Measurements from ENCODE around the gene EGFL7. TPM values are rescaled to one million over a fixed set of nuclear protein-coding genes. Genes with fewer than 3 reads are reported as not detected.

Gene EGFL7
- total and polyA plus RNA-seq, 10 of the 15 experiments (the other 5 are each of a cell fraction or from before 2014, with no cell fraction given), result 0.06 to 0.46 (median 0.19) TPM; not detected in 5

GRCh38 chr9:136622538-136622948 is 40.2 kb upstream of the EGFL7 start:
- in situ Hi-C loops (cut with MboI) (no loop called here), intact Hi-C loops (cut with micrococcal nuclease; ENCODE audit: unreplicated experiment) (no loop called here)
- no peak overlapping the region for H3K4me3 ChIP-seq
- no peaks in the 10 kb centered on the region for H3K79me2 ChIP-seq (ENCODE audit: control insufficient read depth, insufficient read depth, low read length)
- H3K36me3 ChIP-seq (ENCODE audit: control insufficient read depth in 2 of 2, insufficient read depth in 2 of 2, low read length in 1 of 2), result no peaks in the 10 kb centered on the region
- DNase-seq (ENCODE audit: low read depth, low spot score) (no peak), FAIRE-seq (no peak), ATAC-seq (no peak)
- SMC1A ChIA-PET (ENCODE audit: uncharacterized antibody, unreplicated experiment), result interaction anchor here (3.8 kb wide), 1 partner anchor 135 kb away, joined by 60 read pairs; no protein-coding TSS in a partner anchor
- peaks cover 22% of the 10 kb centered on the region for H3K4me1 ChIP-seq (ENCODE audit: control insufficient read depth, insufficient read depth, low read length)
- RAD21 ChIA-PET (ENCODE audit: unreplicated experiment), result no interaction called here
- WGBS (ENCODE audit: insufficient coverage, insufficient replicate concordance, low lambda C conversion rate, missing lambda C conversion rate), result 43% methylated on average over 16 of the region's 16 CpGs
- no peak overlapping the region for H3K27ac ChIP-seq (ENCODE audit: control insufficient read depth, insufficient read depth)
- TF ChIP-seq SPI1 (IDR thresholded peaks at IDR 0.05; ENCODE audit: borderline replicate concordance, insufficient read depth, low read depth, low read length), result no peak
- no peak for TF ChIP-seq TBL1XR1 (IDR thresholded peaks at IDR 0.05; ENCODE audit: low read depth, low read length)
- no peak for TF ChIP-seq CEBPZ (IDR thresholded peaks at IDR 0.05; ENCODE audit: low read depth, low read length)
- TF ChIP-seq TAF1 (IDR thresholded peaks at IDR 0.05; ENCODE audit: borderline replicate concordance, low read depth, low read length), result no peak
- no peak for TF ChIP-seq USF1 (IDR thresholded peaks at IDR 0.05; ENCODE audit: borderline replicate concordance, extremely low read length, insufficient read depth, low read depth, low read length)
- TF ChIP-seq JUNB (IDR thresholded peaks at IDR 0.05), result no peak
- no peak for TF ChIP-seq STAT3 (IDR thresholded peaks at IDR 0.05; ENCODE audit: low read depth, low read length)
- TF ChIP-seq E4F1 (IDR thresholded peaks at IDR 0.05; ENCODE audit: borderline replicate concordance, partially characterized antibody), result no peak
- no peak for TF ChIP-seq PAX8 (IDR thresholded peaks at IDR 0.05)
- TF ChIP-seq BMI1 (IDR thresholded peaks at IDR 0.05; ENCODE audit: borderline replicate concordance), result no peak
- TF ChIP-seq SMAD5 (IDR thresholded peaks at IDR 0.05; ENCODE audit: low read depth), result no peak
- TF ChIP-seq IRF3 (IDR thresholded peaks at IDR 0.05), result no peak
- TF ChIP-seq SREBF2 (IDR thresholded peaks at IDR 0.05; ENCODE audit: low read length), result no peak
- no peak for TF ChIP-seq TCF12 (IDR thresholded peaks at IDR 0.05; ENCODE audit: low read depth, low read length)
- POLR2A ChIA-PET, result no interaction called here
- no peaks in the 10 kb centered on the region for H3K9me3 ChIP-seq (replicated peaks; ENCODE audit: control insufficient read depth, insufficient read depth, low read length)
- no peak overlapping the region for H3K4me2 ChIP-seq (ENCODE audit: control insufficient read depth, insufficient read depth)
- H3K9ac ChIP-seq (ENCODE audit: control insufficient read depth, insufficient read depth, low read length), result no peak overlapping the region
- CTCF ChIA-PET, result interaction anchor here (8.5 kb wide), 1 partner anchor 135 kb away, joined by 223 read pairs; no protein-coding TSS in a partner anchor
- H2AFZ ChIP-seq (ENCODE audit: control insufficient read depth, low read depth, low read length), result no peak overlapping the region
- no TSS peak for BruUV-seq (replicated peaks)
- no peaks in the 10 kb centered on the region for H4K20me1 ChIP-seq (ENCODE audit: control insufficient read depth, insufficient read depth)
- H3K27me3 ChIP-seq (replicated peaks in 1 of 2; ENCODE audit: control insufficient read depth in 2 of 2, insufficient read depth in 2 of 2, low read length in 1 of 2), result no peaks in the 10 kb centered on the region

Data from GM12878 (cell line).